NCI-H146 (cell line): ENCODE results near the gene SNED1.

Experiments
- DNase-seq: peaks from one replicate; lab custom pipeline; 2025; lab: John Stamatoyannopoulos, UW

The SNED1 gene

DNA sequence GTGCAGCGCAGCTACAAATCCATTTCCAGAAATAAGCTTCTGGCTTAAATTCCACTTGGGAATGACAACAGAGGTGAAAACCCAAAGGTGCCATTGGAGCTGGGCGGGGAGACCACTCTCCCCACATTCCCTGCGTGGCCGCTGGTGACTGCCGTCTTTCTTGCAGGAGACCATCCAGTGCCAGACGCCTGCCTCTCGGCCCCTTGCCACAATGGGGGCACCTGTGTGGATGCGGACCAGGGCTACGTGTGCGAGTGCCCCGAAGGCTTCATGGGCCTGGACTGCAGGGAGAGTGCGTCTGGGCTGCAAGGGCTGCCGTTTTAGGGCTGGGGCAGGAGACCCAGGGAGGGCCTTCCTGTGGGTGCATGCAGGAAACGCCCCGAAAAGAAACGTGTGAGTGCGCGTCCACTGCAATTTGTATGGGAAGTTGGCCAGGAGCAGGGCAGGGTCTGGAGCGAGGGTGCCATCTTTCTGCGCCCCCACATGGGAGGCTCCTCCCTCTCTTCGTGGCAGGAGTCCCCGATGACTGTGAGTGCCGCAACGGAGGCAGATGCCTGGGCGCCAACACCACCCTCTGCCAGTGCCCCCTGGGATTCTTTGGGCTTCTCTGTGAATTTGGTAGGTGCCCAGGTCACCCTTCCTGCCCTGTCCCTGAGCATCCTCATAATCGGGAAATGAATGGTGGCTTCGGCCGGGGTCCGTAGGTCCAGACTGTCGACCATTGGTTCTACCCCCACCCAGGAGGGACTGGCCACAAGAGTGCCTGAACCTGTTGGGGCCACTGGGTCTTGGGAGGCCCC is 49.9 kb downstream of the SNED1 start:
- no peak for DNase-seq

- DNase-seq = no peak
Observed at GRCh38 chr2:241048949-241049343, 50.5 kb downstream of the SNED1 start.

GRCh38 chr2:241049739-241050623 is 51.6 kb downstream of the SNED1 start:
- DNase-seq = no peak

GRCh38 chr2:241050624-241051577 is 52.5 kb downstream of the SNED1 start:
- DNase-seq = no peak

DNA sequence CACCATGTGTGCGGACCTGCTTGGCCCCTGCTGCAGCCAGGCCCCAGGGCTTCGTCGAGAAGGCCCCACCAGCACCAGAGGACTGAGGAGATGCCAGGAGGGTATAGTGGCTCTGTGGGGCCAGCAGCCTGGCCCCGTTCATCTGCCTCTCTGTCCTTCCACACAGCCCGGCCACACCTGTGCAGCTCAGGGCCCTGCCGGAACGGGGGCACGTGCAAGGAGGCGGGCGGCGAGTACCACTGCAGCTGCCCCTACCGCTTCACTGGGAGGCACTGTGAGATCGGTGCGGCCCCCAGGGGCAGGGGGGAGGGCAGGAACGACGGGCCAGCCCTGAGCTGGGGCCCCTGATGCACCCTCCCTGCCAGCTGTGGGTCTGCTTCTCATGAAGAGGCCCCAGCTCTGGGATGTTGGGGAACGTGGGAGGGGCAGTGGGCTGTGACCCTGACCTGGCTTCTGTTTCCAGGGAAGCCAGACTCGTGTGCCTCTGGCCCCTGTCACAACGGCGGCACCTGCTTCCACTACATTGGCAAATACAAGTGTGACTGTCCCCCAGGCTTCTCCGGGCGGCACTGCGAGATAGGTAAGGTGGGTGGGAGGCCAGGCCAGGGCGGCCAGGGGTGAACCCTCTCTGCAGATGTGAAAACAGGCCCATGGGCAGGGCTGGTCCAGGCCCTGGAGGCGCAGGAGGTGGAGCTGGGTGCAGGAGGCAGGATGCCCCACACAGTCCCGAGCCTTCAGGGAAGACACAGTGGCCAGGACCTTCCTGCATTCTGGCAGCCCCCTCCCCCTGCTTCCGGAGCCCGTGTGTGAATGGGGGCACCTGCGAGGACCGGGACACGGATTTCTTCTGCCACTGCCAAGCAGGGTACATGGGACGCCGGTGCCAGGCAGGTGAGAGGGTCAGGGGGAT is 53.4 kb downstream of the SNED1 start:
- DNase-seq = no peak

DNA sequence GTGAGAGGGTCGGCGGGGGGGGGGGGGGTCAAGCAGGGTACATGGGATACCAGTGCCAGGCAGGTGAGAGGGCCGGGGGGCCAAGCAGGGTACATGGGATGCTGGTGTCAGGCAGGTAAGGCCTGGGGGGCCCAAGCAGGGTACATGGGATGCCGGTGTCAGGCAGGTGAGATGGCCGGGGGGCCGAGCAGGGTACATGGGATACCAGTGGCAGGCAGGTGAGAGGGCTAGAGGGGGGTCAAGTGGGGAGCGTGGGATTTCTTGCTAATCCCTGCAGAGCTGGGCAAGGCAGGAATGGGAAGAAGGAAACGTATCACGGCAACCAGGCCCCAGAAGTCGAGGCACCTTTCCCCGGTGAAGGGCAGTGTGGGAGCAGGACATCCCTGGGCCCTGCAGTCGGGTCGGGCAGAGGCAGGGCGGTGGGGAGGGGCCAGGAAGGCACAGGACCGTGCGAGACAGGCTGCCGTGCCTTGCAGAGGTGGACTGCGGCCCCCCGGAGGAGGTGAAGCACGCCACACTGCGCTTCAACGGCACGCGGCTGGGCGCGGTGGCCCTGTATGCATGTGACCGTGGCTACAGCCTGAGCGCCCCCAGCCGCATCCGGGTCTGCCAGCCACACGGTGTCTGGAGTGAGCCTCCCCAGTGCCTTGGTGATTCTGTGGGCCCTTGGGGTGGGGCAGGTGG is 54.4 kb downstream of the SNED1 start:
- DNase-seq = no peak

DNA sequence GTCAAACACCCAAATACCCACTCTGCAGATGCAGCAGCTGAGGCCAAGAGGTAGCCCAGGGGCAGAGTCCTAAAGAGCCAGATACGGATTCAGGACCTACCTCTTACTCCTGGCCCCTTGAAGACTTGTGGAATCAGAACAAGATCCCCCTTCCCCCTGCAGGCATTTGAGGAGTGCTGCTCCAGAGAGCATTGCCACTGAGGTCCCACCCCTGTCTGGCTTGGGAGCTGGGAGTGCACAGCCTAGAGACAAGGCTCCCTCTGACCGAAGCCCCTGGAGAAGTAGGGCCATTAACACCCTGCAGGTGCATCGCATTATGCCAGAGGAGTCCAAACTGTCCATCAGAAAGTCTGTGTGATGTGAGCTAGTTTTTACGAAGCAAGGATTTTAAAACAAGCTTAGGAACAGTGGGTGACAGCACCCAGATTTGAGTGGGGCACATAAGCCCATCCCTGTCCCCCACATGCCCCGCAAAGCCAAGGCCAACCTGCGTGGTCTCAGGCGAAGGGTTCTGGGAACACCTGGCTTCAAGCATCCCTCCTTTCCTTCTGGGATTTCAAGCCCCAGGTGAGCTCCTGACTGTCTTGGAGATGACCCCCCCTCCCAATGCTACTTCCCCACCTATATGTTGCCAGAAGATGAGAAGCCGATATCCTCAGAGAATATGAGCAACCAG is 55.3 kb downstream of the SNED1 start:
- DNase-seq = no peak

DNA sequence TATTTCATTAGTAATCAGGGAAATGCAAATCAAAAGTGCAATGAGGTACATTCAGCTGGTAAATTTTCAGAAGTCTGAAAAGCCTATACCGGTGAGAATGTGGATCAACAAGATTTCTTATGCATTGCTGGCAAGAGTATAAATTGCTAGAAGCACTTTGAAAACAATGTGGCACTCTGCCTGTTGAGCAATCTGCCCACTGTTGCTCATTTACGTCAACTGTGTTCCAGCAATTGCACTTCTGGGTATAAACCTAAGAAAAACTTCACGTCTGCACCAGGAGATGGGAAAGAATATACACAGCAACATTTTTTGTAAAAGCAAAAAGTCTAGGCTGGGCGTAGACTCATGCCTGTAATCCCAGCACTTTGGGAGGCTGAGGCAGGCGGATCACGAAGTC is 62.9 kb downstream of the SNED1 start:
- no peak for DNase-seq

- no peak for DNase-seq
Observed at GRCh38 chr2:241062389-241063092, 64.1 kb downstream of the SNED1 start.

DNA sequence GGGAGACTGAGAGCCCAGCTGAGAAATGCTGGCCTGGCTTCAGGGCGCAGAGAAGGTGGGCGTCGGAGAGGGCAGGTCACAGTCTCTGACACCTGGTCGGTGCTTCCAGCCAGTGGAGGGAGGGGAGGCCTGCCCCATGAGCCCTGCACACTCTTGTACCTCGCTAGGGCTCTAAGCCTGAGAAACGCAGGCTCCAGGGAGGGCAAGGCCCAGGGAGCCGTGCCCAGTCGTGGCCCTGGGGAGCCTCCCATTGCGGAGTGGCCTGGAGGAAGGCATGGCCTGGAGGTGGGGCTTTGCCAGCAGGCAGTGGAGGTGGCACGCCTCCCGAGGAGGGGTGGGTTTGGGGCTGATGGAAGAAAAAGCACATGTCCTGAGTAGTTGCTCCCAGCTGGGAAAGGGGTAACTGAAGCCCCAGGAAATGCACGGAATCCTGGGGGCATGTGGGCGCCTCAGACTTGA is 64.7 kb downstream of the SNED1 start:
- DNase-seq = no peak

DNA sequence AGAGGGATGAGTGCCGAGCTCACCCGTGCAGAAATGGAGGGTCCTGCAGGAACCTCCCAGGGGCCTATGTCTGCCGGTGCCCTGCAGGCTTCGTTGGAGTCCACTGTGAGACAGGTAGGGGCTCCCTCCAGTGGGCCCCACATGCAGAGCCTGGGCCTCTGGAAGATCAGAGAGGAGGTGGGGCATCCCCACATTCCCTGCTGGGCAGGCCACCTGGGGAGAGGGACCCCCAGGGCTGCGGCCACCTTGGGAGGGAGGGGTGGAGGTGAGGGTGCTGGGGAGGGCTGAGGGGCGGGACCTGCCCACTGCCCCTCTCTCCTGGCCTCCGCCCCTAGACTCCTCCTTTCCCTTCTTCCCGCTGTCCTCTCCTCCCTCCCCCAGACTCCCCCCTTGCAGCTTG is 65.2 kb downstream of the SNED1 start:
- no peak for DNase-seq

- DNase-seq = no peak
Observed at GRCh38 chr2:241064008-241064801, 65.8 kb downstream of the SNED1 start.

DNA sequence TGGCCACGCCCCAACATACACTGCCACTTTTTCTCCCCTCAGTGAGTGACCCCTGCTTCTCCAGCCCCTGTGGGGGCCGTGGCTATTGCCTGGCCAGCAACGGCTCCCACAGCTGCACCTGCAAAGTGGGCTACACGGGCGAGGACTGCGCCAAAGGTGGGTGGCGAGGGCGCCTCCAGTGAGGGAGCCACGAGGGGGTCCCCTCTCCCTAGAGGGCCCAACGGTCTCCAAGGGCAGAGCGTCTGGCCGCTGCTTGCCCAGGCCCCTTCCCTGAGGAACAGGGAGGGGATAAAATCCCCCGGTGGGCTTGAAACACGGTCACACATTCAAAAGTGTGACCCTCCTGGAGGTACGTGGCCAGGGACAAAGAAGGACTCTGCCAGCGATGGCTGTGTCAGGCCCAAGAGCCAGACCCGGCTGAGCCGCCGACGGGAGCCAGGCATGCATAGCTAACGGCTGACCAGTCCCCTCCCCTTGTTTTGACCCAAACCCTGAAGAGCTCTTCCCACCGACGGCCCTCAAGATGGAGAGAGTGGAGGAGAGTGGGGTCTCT is 66.5 kb downstream of the SNED1 start:
- DNase-seq = no peak

- no peak for DNase-seq
Observed at GRCh38 chr2:241065355-241065803, 67.0 kb downstream of the SNED1 start.

DNA sequence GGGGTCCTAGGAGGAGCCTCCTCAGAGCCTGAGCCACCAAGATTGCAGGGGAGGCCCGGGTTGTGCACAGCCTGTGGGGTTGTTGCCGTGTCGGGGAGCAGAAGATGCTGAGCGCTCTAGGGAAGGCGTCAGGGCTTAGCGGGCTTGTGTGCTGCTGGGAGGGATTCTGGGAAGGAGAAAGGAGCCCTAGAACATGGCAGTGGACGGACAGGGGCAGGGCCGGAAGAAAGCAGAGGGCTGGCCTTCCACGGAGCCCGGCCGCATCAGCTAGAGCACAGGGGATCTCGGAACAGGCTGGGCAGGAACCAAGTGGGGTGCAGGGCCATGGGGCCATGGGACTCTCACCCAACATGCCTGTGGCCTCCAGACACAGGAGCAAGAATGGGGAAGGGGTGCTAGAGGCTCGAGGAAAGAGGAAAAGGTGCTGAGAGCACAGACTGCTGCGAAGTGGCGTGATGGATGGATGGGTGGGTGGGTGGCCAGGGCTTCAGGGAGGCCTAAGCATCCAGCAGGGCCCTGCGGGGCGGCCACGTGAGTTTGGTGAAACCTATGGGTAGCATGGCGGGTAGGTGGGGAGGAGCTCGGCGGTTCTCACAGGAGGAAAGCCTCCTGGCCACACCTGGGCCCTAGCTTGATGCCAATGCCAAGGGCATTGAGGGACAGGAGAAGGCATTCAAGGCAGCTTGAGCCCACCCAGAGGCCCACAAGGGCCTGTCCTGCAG is 67.9 kb downstream of the SNED1 start:
- no peak for DNase-seq

- DNase-seq = no peak
Observed at GRCh38 chr2:241066893-241067341, 68.5 kb downstream of the SNED1 start.

- no peak for DNase-seq
Observed at GRCh38 chr2:241067501-241068135, 69.2 kb downstream of the SNED1 start.
